Activated CD8-positive, alpha-beta T cell treated with anti-CD3 and anti-CD28 coated beads, Interleukin-2, amount 10 ng/mL, durations not matched to agents 7 days and 5 days (primary cell): Measurements from ENCODE around the gene DMD. TPM values are rescaled to one million over a fixed set of nuclear protein-coding genes. Genes with fewer than 3 reads are reported as not detected.

Experiments
- ATAC-seq: fragments of 150-1000 bp; cut with Tn5 transposase; one replicate; pipeline ENCODE4 v1.10.0; 2021; ENCODE audit warnings: moderate library complexity
- CTCF ChIA-PET: fragments of 350-600 bp; sonication (Branson Sonifier 250); formaldehyde crosslinking; loops from one replicate; lab custom pipeline; 2021; ENCODE audit warnings: antibody characterized with exemption; lab: Charles Lee
- POLR2A ChIA-PET: fragments of 350-600 bp; sonication (Branson Sonifier 250); formaldehyde crosslinking; loops from one replicate; lab custom pipeline; 2021; ENCODE audit warnings: antibody characterized with exemption; lab: Charles Lee
- DNase-seq: peaks from one replicate; pipeline ENCODE4 v3.0.0-alpha.2; 2020
- H3K27ac Mint-ChIP-seq: one replicate; pipeline ENCODE4 v1.8.0; 2021; ENCODE audit warnings: mild to moderate bottlenecking, mixed read lengths
- H3K27me3 Mint-ChIP-seq: one replicate; pipeline ENCODE4 v1.8.0; 2021; ENCODE audit warnings: low read depth, mixed read lengths
- H3K36me3 Mint-ChIP-seq: one replicate; pipeline ENCODE4 v1.8.0; 2021; ENCODE audit warnings: low read depth, mixed read lengths
- H3K4me1 Mint-ChIP-seq: one replicate; pipeline ENCODE4 v1.8.0; 2021; ENCODE audit warnings: low read depth, mixed read lengths
- H3K4me3 Mint-ChIP-seq: one replicate; pipeline ENCODE4 v1.8.0; 2021; ENCODE audit warnings: mild to moderate bottlenecking, mixed read lengths
- H3K9me3 Mint-ChIP-seq: one replicate; pipeline ENCODE4 v1.8.0; 2022; ENCODE audit warnings: mixed read lengths; ENCODE audit not compliant: insufficient read depth
- total RNA-seq, 2 experiments: library from RNA; stranded (reverse); gene quantifications; one replicate each; pipeline ENCODE4 v1.2.3, GENCODE V29; 2021

The DMD gene
- total RNA-seq, 2 experiments from 2014 or later, result not detected

GRCh38 chrX:33142331-33142730 is 69.0 kb downstream of the DMD start:
- no peak overlapping the region for H3K4me3 Mint-ChIP-seq
- DNase-seq, result no peak
- ChIA-PET CTCF (no interaction called here), POLR2A (no interaction called here)
- H3K27me3 Mint-ChIP-seq, result no peaks in the 10 kb centered on the region
- H3K4me1 Mint-ChIP-seq, result no peaks in the 10 kb centered on the region
- H3K27ac Mint-ChIP-seq, result no peak overlapping the region
- H3K9me3 Mint-ChIP-seq, result no peaks in the 10 kb centered on the region
- H3K36me3 Mint-ChIP-seq, result no peaks in the 10 kb centered on the region
- no peak for ATAC-seq

DNA sequence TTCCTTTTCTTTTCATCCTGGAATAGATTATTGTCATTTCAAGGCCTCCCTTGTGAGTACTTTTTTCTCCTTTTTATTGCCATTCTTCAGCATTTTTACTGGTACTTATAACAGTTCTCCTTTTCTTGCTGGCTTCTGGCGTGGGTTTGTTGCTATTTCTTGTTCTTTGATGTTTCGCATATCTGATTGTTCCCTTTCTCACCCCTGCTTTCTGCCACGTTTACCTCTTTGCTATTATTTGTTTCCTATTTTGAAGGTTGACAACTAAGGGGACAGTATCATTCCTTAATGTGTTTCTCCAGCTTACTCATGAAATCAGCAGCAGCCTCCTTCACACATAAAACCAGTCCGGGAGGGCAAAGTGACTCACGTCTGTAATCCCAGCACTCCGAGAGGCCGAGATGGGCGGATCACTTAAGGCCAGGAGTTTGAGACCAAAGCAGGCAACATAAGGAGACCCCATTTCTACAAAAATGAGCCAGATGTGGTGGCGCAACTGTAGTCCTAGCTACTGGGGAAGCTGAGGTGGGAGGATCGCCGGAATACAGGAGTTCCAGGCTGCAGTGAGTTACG is 72.6 kb downstream of the DMD start:
- Mint-ChIP-seq H3K27me3 (no peaks in the 10 kb centered on the region), H3K27ac (no peak overlapping the region), H3K4me3 (no peak overlapping the region), H3K9me3 (no peaks in the 10 kb centered on the region), H3K4me1 (no peaks in the 10 kb centered on the region), H3K36me3 (no peaks in the 10 kb centered on the region)
- DNase-seq (no peak), ATAC-seq (no peak)
- ChIA-PET CTCF (no interaction called here), POLR2A (no interaction called here)

GRCh38 chrX:33134164-33134563 is 77.2 kb downstream of the DMD start:
- no peak overlapping the region for H3K27ac Mint-ChIP-seq
- no peaks in the 10 kb centered on the region for H3K9me3 Mint-ChIP-seq
- CTCF ChIA-PET, result no interaction called here
- H3K36me3 Mint-ChIP-seq, result no peaks in the 10 kb centered on the region
- H3K27me3 Mint-ChIP-seq, result no peaks in the 10 kb centered on the region
- no peak for DNase-seq
- ATAC-seq, result no peak
- H3K4me3 Mint-ChIP-seq, result no peak overlapping the region
- POLR2A ChIA-PET, result no interaction called here
- H3K4me1 Mint-ChIP-seq, result no peaks in the 10 kb centered on the region

DNA sequence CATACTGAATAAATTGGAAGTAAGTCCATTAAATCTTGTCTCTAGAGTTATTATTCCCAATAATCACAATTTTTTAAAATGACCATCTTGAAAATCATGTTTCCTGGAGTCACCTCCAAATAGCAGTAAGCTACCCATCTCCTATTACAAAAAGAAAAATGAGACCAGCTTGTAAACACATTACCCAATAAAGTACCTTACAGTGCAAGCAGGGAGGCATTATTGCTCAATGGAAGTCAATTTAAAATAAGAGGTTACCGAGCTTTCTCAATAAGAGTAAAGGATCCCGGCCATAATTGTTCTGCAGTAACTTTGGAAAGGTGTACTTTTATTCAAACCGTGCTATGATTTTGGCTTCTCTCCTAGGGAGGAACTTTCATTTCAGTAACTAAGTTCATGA is 78.0 kb downstream of the DMD start:
- ChIA-PET POLR2A (no interaction called here), CTCF (interaction anchor here (0.7 kb wide), 1 partner anchor 11 kb away, joined by 3 read pairs; no protein-coding TSS in a partner anchor)
- Mint-ChIP-seq H3K4me3 (no peak overlapping the region), H3K27me3 (no peaks in the 10 kb centered on the region), H3K9me3 (no peaks in the 10 kb centered on the region), H3K4me1 (no peaks in the 10 kb centered on the region), H3K36me3 (no peaks in the 10 kb centered on the region), H3K27ac (no peak overlapping the region)
- DNase-seq, result no peak
- no peak for ATAC-seq

GRCh38 chrX:33132569-33132968 is 78.8 kb downstream of the DMD start:
- no peak for ATAC-seq
- POLR2A ChIA-PET, result no interaction called here
- no peaks in the 10 kb centered on the region for H3K36me3 Mint-ChIP-seq
- H3K27me3 Mint-ChIP-seq, result no peaks in the 10 kb centered on the region
- no peaks in the 10 kb centered on the region for H3K9me3 Mint-ChIP-seq
- no peaks in the 10 kb centered on the region for H3K4me1 Mint-ChIP-seq
- CTCF ChIA-PET, result no interaction called here
- no peak for DNase-seq
- H3K27ac Mint-ChIP-seq, result no peak overlapping the region
- no peak overlapping the region for H3K4me3 Mint-ChIP-seq

DNA sequence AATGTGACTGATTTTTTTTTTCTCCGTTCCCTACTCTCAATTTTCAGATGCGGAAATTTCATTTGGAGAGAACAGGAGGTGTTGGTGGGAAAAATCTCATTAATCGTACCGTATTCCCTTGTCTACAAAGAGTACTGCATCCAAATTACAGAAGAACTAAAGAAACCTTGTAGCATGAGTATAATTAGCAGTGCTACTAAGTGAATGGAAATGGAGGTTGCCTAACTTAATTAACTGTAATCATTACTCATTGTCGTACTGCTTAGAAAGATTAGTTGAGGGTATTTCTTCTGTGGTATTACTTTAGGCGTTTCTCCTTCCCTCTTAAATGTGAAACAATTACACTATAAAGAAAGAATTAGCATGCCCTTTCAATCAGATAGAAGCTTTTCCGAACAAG is 81.7 kb downstream of the DMD start:
- Mint-ChIP-seq H3K27me3 (no peaks in the 10 kb centered on the region), H3K27ac (no peak overlapping the region), H3K36me3 (no peaks in the 10 kb centered on the region), H3K9me3 (no peaks in the 10 kb centered on the region), H3K4me3 (no peak overlapping the region), H3K4me1 (no peaks in the 10 kb centered on the region)
- ChIA-PET CTCF (no interaction called here), POLR2A (no interaction called here)
- DNase-seq (no peak), ATAC-seq (no peak)

DNA sequence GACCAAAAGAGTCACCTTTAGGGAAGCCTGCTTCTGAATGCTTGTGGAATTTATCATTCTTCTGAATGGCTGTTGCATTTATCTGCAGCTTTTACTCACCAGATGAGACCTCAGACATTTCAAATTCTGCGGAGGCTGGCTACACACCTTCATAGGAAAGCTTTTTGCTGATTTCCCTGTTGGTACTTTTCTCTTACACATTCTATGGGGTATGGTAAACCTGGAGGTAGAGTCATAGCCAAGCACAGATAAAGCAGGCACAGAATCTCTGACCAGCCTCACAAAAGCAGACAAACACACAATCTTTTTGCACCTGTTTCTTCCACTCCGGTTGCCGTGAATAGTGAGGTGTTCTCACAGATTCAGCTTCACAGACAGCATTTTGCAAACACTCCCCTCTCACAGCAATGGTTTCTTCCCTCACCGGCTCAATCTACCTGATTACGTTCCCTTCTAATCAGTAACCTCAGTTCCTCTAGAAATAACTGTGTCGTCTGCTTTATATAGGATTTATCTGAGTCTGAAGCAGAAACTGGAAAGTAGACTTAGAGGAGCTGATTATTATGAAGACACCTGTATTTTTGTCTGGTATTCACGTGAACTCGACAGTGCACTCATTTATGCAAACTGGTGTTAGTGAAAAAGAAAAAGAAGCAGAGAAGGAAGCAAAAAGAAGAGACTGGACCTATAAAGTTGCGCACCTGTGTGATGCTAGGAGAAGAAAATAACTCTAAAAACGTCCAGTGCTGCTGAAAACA is 83.1 kb downstream of the DMD start:
- POLR2A ChIA-PET, result no interaction called here
- no peaks in the 10 kb centered on the region for H3K27me3 Mint-ChIP-seq
- no peak overlapping the region for H3K4me3 Mint-ChIP-seq

GRCh38 chrX:33126469-33126868 is 84.9 kb downstream of the DMD start:
- Mint-ChIP-seq H3K4me1 (no peaks in the 10 kb centered on the region), H3K27me3 (no peaks in the 10 kb centered on the region), H3K36me3 (no peaks in the 10 kb centered on the region), H3K4me3 (no peak overlapping the region), H3K9me3 (no peaks in the 10 kb centered on the region), H3K27ac (no peak overlapping the region)
- DNase-seq (no peak), ATAC-seq (no peak)
- CTCF ChIA-PET, result no interaction called here
- POLR2A ChIA-PET, result no interaction called here

More for the DNA sequence above, 83.1 kb downstream of the DMD start:
- Mint-ChIP-seq H3K27ac (no peak overlapping the region), H3K36me3 (no peaks in the 10 kb centered on the region), H3K9me3 (no peaks in the 10 kb centered on the region), H3K4me1 (no peaks in the 10 kb centered on the region)
- ATAC-seq (no peak), DNase-seq (no peak)
- CTCF ChIA-PET, result no interaction called here

DNA sequence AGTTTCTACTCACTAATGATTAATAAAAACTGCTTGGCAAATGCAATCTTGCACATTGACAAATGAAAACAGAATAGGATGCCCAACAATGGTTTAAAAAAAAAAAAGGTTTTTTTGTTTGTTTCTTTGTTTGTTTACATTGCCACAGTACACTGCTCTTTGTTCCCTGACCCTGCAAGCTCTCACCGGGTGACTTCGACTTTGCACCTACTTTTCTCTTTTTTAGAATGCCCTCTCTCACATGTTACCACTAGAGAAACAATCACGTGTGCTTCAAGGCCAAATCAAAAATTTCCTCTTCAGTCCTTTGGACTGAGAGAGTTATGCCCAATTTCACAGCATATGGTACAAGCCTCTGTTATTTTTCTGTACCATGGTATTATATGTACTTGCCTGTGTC is 101.5 kb downstream of the DMD start:
- H3K36me3 Mint-ChIP-seq, result no peaks in the 10 kb centered on the region
- H3K27ac Mint-ChIP-seq, result no peak overlapping the region
- H3K27me3 Mint-ChIP-seq, result no peaks in the 10 kb centered on the region
- H3K9me3 Mint-ChIP-seq, result no peaks in the 10 kb centered on the region
- ChIA-PET CTCF (no interaction called here), POLR2A (no interaction called here)
- H3K4me3 Mint-ChIP-seq, result no peak overlapping the region
- no peaks in the 10 kb centered on the region for H3K4me1 Mint-ChIP-seq
- DNase-seq (no peak), ATAC-seq (no peak)

GRCh38 chrX:33106737-33107136 is 104.6 kb downstream of the DMD start:
- Mint-ChIP-seq H3K27ac (no peak overlapping the region), H3K9me3 (no peaks in the 10 kb centered on the region), H3K4me3 (no peak overlapping the region), H3K27me3 (no peaks in the 10 kb centered on the region), H3K4me1 (no peaks in the 10 kb centered on the region), H3K36me3 (no peaks in the 10 kb centered on the region)
- CTCF ChIA-PET, result no interaction called here
- POLR2A ChIA-PET, result no interaction called here
- no peak for ATAC-seq
- DNase-seq, result no peak

GRCh38 chrX:33095079-33095478 is 116.3 kb downstream of the DMD start:
- no peak for ATAC-seq
- ChIA-PET CTCF (no interaction called here), POLR2A (no interaction called here)
- Mint-ChIP-seq H3K4me1 (no peaks in the 10 kb centered on the region), H3K27ac (no peak overlapping the region), H3K4me3 (no peak overlapping the region), H3K36me3 (no peaks in the 10 kb centered on the region), H3K27me3 (no peaks in the 10 kb centered on the region), H3K9me3 (no peaks in the 10 kb centered on the region)
- DNase-seq, result no peak

GRCh38 chrX:33087411-33087810 is 123.9 kb downstream of the DMD start:
- Mint-ChIP-seq H3K4me1 (no peaks in the 10 kb centered on the region), H3K27ac (no peak overlapping the region), H3K27me3 (no peaks in the 10 kb centered on the region), H3K4me3 (no peak overlapping the region), H3K9me3 (peaks cover 4% of the 10 kb centered on the region), H3K36me3 (no peaks in the 10 kb centered on the region)
- ATAC-seq, result no peak
- POLR2A ChIA-PET, result no interaction called here
- CTCF ChIA-PET, result no interaction called here
- DNase-seq, result no peak
